ENCODE measurements around the gene YWHAE.

Gene YWHAE

GRCh38 chr17:1390432-1391367 lies 9.3 kb downstream of the YWHAE start:
- TF ChIP-seq FOXP2 (optimal IDR thresholded peaks at IDR 0.05; ENCODE audit: borderline replicate concordance, extremely low read depth, extremely low read length, insufficient read depth), result no peak

- no peak for TF ChIP-seq POLR2AphosphoS5 (IDR thresholded peaks at IDR 0.05; ENCODE audit: low read depth, low read length)
Observed at GRCh38 chr17:1386265-1386664, 13.8 kb downstream of the YWHAE start.

GRCh38 chr17:1385861-1386260 lies 14.2 kb downstream of the YWHAE start:
- TF ChIP-seq REST (IDR thresholded peaks at IDR 0.05; ENCODE audit: insufficient read depth in 1 of 2, low read depth in 2 of 2, low read length in 2 of 2), result no peak
- TF ChIP-seq FOXP2 (optimal IDR thresholded peaks at IDR 0.05; ENCODE audit: borderline replicate concordance, extremely low read depth, extremely low read length, insufficient read depth), result no peak
- TF ChIP-seq TAF1 (IDR thresholded peaks at IDR 0.05; ENCODE audit: borderline replicate concordance, insufficient read depth, low read length), result no peak
- no peak for TF ChIP-seq POLR2AphosphoS5 (IDR thresholded peaks at IDR 0.05; ENCODE audit: low read depth, low read length)
- no peak for TF ChIP-seq SIN3A (IDR thresholded peaks at IDR 0.05; ENCODE audit: borderline replicate concordance, insufficient read depth, low read length)

- TF ChIP-seq TAF1 (IDR thresholded peaks at IDR 0.05; ENCODE audit: borderline replicate concordance, insufficient read depth, low read length) (no peak), FOXP2 (optimal IDR thresholded peaks at IDR 0.05; ENCODE audit: borderline replicate concordance, extremely low read depth, extremely low read length, insufficient read depth) (no peak)
Observed at GRCh38 chr17:1384905-1385435, 15.1 kb downstream of the YWHAE start.

- no peak for TF ChIP-seq SIN3A (IDR thresholded peaks at IDR 0.05; ENCODE audit: borderline replicate concordance, insufficient read depth, low read length)
- TF ChIP-seq FOXP2 (optimal IDR thresholded peaks at IDR 0.05; ENCODE audit: borderline replicate concordance, extremely low read depth, extremely low read length, insufficient read depth), result no peak
- no peak for TF ChIP-seq REST (IDR thresholded peaks at IDR 0.05; ENCODE audit: insufficient read depth in 1 of 2, low read depth in 2 of 2, low read length in 2 of 2)
- no peak for TF ChIP-seq TAF1 (IDR thresholded peaks at IDR 0.05; ENCODE audit: borderline replicate concordance, insufficient read depth, low read length)
- TF ChIP-seq POLR2AphosphoS5 (IDR thresholded peaks at IDR 0.05; ENCODE audit: low read depth, low read length), result no peak
Observed at GRCh38 chr17:1379930-1380313, 20.1 kb downstream of the YWHAE start.

GRCh38 chr17:1379208-1379929 lies 20.7 kb downstream of the YWHAE start:
- TF ChIP-seq FOXP2 (optimal IDR thresholded peaks at IDR 0.05; ENCODE audit: borderline replicate concordance, extremely low read depth, extremely low read length, insufficient read depth) (no peak), TAF1 (IDR thresholded peaks at IDR 0.05; ENCODE audit: borderline replicate concordance, insufficient read depth, low read length) (no peak), SIN3A (IDR thresholded peaks at IDR 0.05; ENCODE audit: borderline replicate concordance, insufficient read depth, low read length) (no peak), POLR2AphosphoS5 (IDR thresholded peaks at IDR 0.05; ENCODE audit: low read depth, low read length) (no peak), REST (IDR thresholded peaks at IDR 0.05; ENCODE audit: insufficient read depth in 1 of 2, low read depth in 2 of 2, low read length in 2 of 2) (no peak)

Data from PFSK-1 (cell line).